ENCODE measurements around the gene HES6.

HES6 gene

GRCh38 chr2:238263204-238264071, 23.6 kb upstream of the HES6 start:
- TF ChIP-seq ZFX (IDR thresholded peaks at IDR 0.05; ENCODE audit: borderline replicate concordance): no peak
- TF ChIP-seq CTCF (IDR thresholded peaks at IDR 0.05): peak; percentile 92

GRCh38 chr2:238262496-238263122, 22.8 kb upstream of the HES6 start:
- H3K27ac ChIP-seq: no peak overlapping the region
- TF ChIP-seq CTCF (IDR thresholded peaks at IDR 0.05) (no peak), ZFX (IDR thresholded peaks at IDR 0.05; ENCODE audit: borderline replicate concordance) (no peak)

More at GRCh38 chr2:238263204-238264071, 23.6 kb upstream of the HES6 start:
- H3K27ac ChIP-seq: peak overlapping the region; percentile 57

- no peak overlapping the region for H3K27ac ChIP-seq
- TF ChIP-seq CTCF (IDR thresholded peaks at IDR 0.05) (no peak), ZFX (IDR thresholded peaks at IDR 0.05; ENCODE audit: borderline replicate concordance) (no peak)
Observed at GRCh38 chr2:238261718-238262375, 22.0 kb upstream of the HES6 start.

- TF ChIP-seq ZFX (IDR thresholded peaks at IDR 0.05; ENCODE audit: borderline replicate concordance): no peak
- TF ChIP-seq CTCF (IDR thresholded peaks at IDR 0.05): no peak
- no peak overlapping the region for H3K27ac ChIP-seq
Observed at GRCh38 chr2:238260883-238261282, 21.0 kb upstream of the HES6 start.

- TF ChIP-seq CTCF (IDR thresholded peaks at IDR 0.05) (no peak), ZFX (IDR thresholded peaks at IDR 0.05; ENCODE audit: borderline replicate concordance) (no peak)
- no peak overlapping the region for H3K27ac ChIP-seq
Observed at GRCh38 chr2:238259061-238260020, 19.5 kb upstream of the HES6 start.

- TF ChIP-seq CTCF (IDR thresholded peaks at IDR 0.05) (no peak), ZFX (IDR thresholded peaks at IDR 0.05; ENCODE audit: borderline replicate concordance) (no peak)
- H3K27ac ChIP-seq: no peak overlapping the region
Observed at GRCh38 chr2:238257786-238258700, 18.2 kb upstream of the HES6 start.

Measured in 22Rv1 (cell line).